ENCODE results near the gene SNX8.

The SNX8 gene

GRCh38 chr7:2220030-2220429 is 94.2 kb downstream of the SNX8 start:
- H4K20me1 ChIP-seq (ENCODE audit: insufficient read depth, low read length) = peaks cover 41% of the 10 kb centered on the region
- H3K36me3 ChIP-seq (ENCODE audit: insufficient read depth, low read length) = peaks cover 97% of the 10 kb centered on the region

GRCh38 chr7:2219606-2220005 is 94.6 kb downstream of the SNX8 start:
- Histone ChIP-seq H3K4me3 (ENCODE audit: low read depth in 1 of 2, low read length in 2 of 2) (no peak overlapping the region), H3K4me2 (ENCODE audit: insufficient read depth, low read length) (no peak overlapping the region), H3K27me3 (ENCODE audit: insufficient read depth, low read length, poor library complexity) (no peaks in the 10 kb centered on the region), H3K36me3 (ENCODE audit: insufficient read depth, low read length) (peaks cover 95% of the 10 kb centered on the region), H3K9ac (ENCODE audit: low read depth, low read length) (no peak overlapping the region), H4K20me1 (ENCODE audit: insufficient read depth, low read length) (peaks cover 37% of the 10 kb centered on the region), H2AFZ (ENCODE audit: low read depth, low read length) (no peak overlapping the region), H3K79me2 (ENCODE audit: insufficient read depth, low read length) (peaks cover 14% of the 10 kb centered on the region; the same call in 1 of the 2 replicates), H3K9me3 (ENCODE audit: insufficient read depth, low read length, severe bottlenecking) (no peaks in the 10 kb centered on the region), H3K27ac (ENCODE audit: low read length) (no peak overlapping the region), H3K4me1 (ENCODE audit: insufficient read depth, low read length) (no peaks in the 10 kb centered on the region)
- ATAC-seq (ENCODE audit: insufficient read depth, low read depth) (no peak), DNase-seq (no peak)
- TF ChIP-seq EZH2 (IDR thresholded peaks at IDR 0.05; ENCODE audit: borderline replicate concordance, low read depth, low read length, severe bottlenecking) = no peak
- no peak for TF ChIP-seq CTCF (IDR thresholded peaks at IDR 0.05; ENCODE audit: borderline replicate concordance, extremely low read depth, low read length, poor library complexity, severe bottlenecking)

More at GRCh38 chr7:2220030-2220429, 94.2 kb downstream of the SNX8 start:
- Histone ChIP-seq H3K4me1 (ENCODE audit: insufficient read depth, low read length) (no peaks in the 10 kb centered on the region), H3K9me3 (ENCODE audit: insufficient read depth, low read length, severe bottlenecking) (no peaks in the 10 kb centered on the region), H3K27ac (ENCODE audit: low read length) (no peak overlapping the region), H3K79me2 (ENCODE audit: insufficient read depth, low read length) (peaks cover 18% of the 10 kb centered on the region), H3K27me3 (ENCODE audit: insufficient read depth, low read length, poor library complexity) (no peaks in the 10 kb centered on the region), H2AFZ (ENCODE audit: low read depth, low read length) (no peak overlapping the region), H3K4me3 (ENCODE audit: low read depth in 1 of 2, low read length in 2 of 2) (no peak overlapping the region), H3K9ac (ENCODE audit: low read depth, low read length) (no peak overlapping the region), H3K4me2 (ENCODE audit: insufficient read depth, low read length) (no peak overlapping the region)
- TF ChIP-seq EZH2 (IDR thresholded peaks at IDR 0.05; ENCODE audit: borderline replicate concordance, low read depth, low read length, severe bottlenecking) (no peak), CTCF (IDR thresholded peaks at IDR 0.05; ENCODE audit: borderline replicate concordance, extremely low read depth, low read length, poor library complexity, severe bottlenecking) (no peak)
- no peak for ATAC-seq (ENCODE audit: insufficient read depth, low read depth)
- DNase-seq = no peak

- no peak overlapping the region for H3K4me2 ChIP-seq (ENCODE audit: insufficient read depth, low read length)
- H3K27ac ChIP-seq (ENCODE audit: low read length) = no peak overlapping the region
- H2AFZ ChIP-seq (ENCODE audit: low read depth, low read length) = no peak overlapping the region
- no peaks in the 10 kb centered on the region for H3K4me1 ChIP-seq (ENCODE audit: insufficient read depth, low read length)
- H4K20me1 ChIP-seq (ENCODE audit: insufficient read depth, low read length) = peaks cover 32% of the 10 kb centered on the region
- no peak overlapping the region for H3K9ac ChIP-seq (ENCODE audit: low read depth, low read length)
- H3K27me3 ChIP-seq (ENCODE audit: insufficient read depth, low read length, poor library complexity) = no peaks in the 10 kb centered on the region
- TF ChIP-seq EZH2 (IDR thresholded peaks at IDR 0.05; ENCODE audit: borderline replicate concordance, low read depth, low read length, severe bottlenecking) = no peak
- no peak for TF ChIP-seq CTCF (IDR thresholded peaks at IDR 0.05; ENCODE audit: borderline replicate concordance, extremely low read depth, low read length, poor library complexity, severe bottlenecking)
- no peak overlapping the region for H3K4me3 ChIP-seq (ENCODE audit: low read depth in 1 of 2, low read length in 2 of 2)
- H3K36me3 ChIP-seq (ENCODE audit: insufficient read depth, low read length) = peaks cover 95% of the 10 kb centered on the region
- no peak for DNase-seq
- H3K9me3 ChIP-seq (ENCODE audit: insufficient read depth, low read length, severe bottlenecking) = no peaks in the 10 kb centered on the region
- peaks cover 10% of the 10 kb centered on the region; the same call in 1 of the 2 replicates for H3K79me2 ChIP-seq (ENCODE audit: insufficient read depth, low read length)
- ATAC-seq (ENCODE audit: insufficient read depth, low read depth) = no peak
These were observed 95.1 kb downstream of the SNX8 start for GRCh38 chr7:2219136-2219535.

- H4K20me1 ChIP-seq (ENCODE audit: insufficient read depth, low read length) = peaks cover 28% of the 10 kb centered on the region
- no peak for DNase-seq
These were observed 95.8 kb downstream of the SNX8 start for GRCh38 chr7:2218444-2218785.

More at GRCh38 chr7:2218444-2218785, 95.8 kb downstream of the SNX8 start:
- H3K36me3 ChIP-seq (ENCODE audit: insufficient read depth, low read length) = peaks cover 95% of the 10 kb centered on the region
- no peak for ATAC-seq (ENCODE audit: insufficient read depth, low read depth)
- no peaks in the 10 kb centered on the region for H3K27me3 ChIP-seq (ENCODE audit: insufficient read depth, low read length, poor library complexity)
- H3K4me1 ChIP-seq (ENCODE audit: insufficient read depth, low read length) = no peaks in the 10 kb centered on the region
- H2AFZ ChIP-seq (ENCODE audit: low read depth, low read length) = no peak overlapping the region
- TF ChIP-seq EZH2 (IDR thresholded peaks at IDR 0.05; ENCODE audit: borderline replicate concordance, low read depth, low read length, severe bottlenecking) = no peak
- TF ChIP-seq CTCF (IDR thresholded peaks at IDR 0.05; ENCODE audit: borderline replicate concordance, extremely low read depth, low read length, poor library complexity, severe bottlenecking) = no peak
- peaks cover 10% of the 10 kb centered on the region; the same call in 1 of the 2 replicates for H3K79me2 ChIP-seq (ENCODE audit: insufficient read depth, low read length)
- no peak overlapping the region for H3K9ac ChIP-seq (ENCODE audit: low read depth, low read length)
- no peak overlapping the region for H3K4me2 ChIP-seq (ENCODE audit: insufficient read depth, low read length)
- H3K9me3 ChIP-seq (ENCODE audit: insufficient read depth, low read length, severe bottlenecking) = no peaks in the 10 kb centered on the region
- no peak overlapping the region for H3K27ac ChIP-seq (ENCODE audit: low read length)
- H3K4me3 ChIP-seq (ENCODE audit: low read depth in 1 of 2, low read length in 2 of 2) = no peak overlapping the region
